ENCODE results near the gene CBY1. TPM values are rescaled to one million over a fixed set of nuclear protein-coding genes. Genes with fewer than 3 reads are reported as not detected.
A peak's percentile ranks its signal among the peaks of the same experiment; 100 is the strongest.

CBY1 gene
- total RNA-seq, 1 donor from 2014 or later, result 18.0 TPM

- peak; percentile 90 for DNase-seq
These were observed 44.6 kb downstream of the CBY1 start, which contains the start of gene JOSD1 for GRCh38 chr22:38700789-38701628. Gene JOSD1, minus strand, starts transcription at chr22:38700943. Its CDS starts 956 bp downstream, at chr22:38699987.

- no peak for DNase-seq
These were observed 48.3 kb downstream of the CBY1 start for GRCh38 chr22:38704654-38705234.

- DNase-seq, result peak; percentile 100
These were observed 49.0 kb downstream of the CBY1 start, which contains the start of gene GTPBP1 for GRCh38 chr22:38705235-38706100. Gene GTPBP1, plus strand, starts transcription at chr22:38705944. Its CDS starts 12 bp downstream, at chr22:38705956.

GRCh38 chr22:38706101-38706900, 49.9 kb downstream of the CBY1 start:
- no peak for DNase-seq

- no peak for DNase-seq
These were observed 50.4 kb downstream of the CBY1 start for GRCh38 chr22:38706901-38707195.

GRCh38 chr22:38707346-38707745, 50.9 kb downstream of the CBY1 start:
- DNase-seq, result no peak

GRCh38 chr22:38707984-38708383, 51.5 kb downstream of the CBY1 start:
- no peak for DNase-seq

- DNase-seq, result no peak
These were observed 52.9 kb downstream of the CBY1 start for GRCh38 chr22:38709306-38709705.

GRCh38 chr22:38710351-38710750, 53.9 kb downstream of the CBY1 start:
- DNase-seq, result no peak

GRCh38 chr22:38710866-38711265, 54.4 kb downstream of the CBY1 start:
- DNase-seq, result no peak

- DNase-seq, result no peak
These were observed 56.2 kb downstream of the CBY1 start for GRCh38 chr22:38712486-38713207.

- no peak for DNase-seq
These were observed 57.5 kb downstream of the CBY1 start for GRCh38 chr22:38713921-38714320.

- DNase-seq, result no peak
These were observed 58.8 kb downstream of the CBY1 start for GRCh38 chr22:38715176-38715764.

- no peak for DNase-seq
These were observed 59.4 kb downstream of the CBY1 start for GRCh38 chr22:38715852-38716251.

- DNase-seq, result no peak
These were observed 59.8 kb downstream of the CBY1 start for GRCh38 chr22:38716271-38716670.

- no peak for DNase-seq
These were observed 60.4 kb downstream of the CBY1 start for GRCh38 chr22:38716826-38717225.

GRCh38 chr22:38717244-38717643, 60.8 kb downstream of the CBY1 start:
- no peak for DNase-seq

GRCh38 chr22:38718414-38718813, 62.0 kb downstream of the CBY1 start:
- DNase-seq, result no peak

- DNase-seq, result no peak
These were observed 62.8 kb downstream of the CBY1 start for GRCh38 chr22:38719196-38719595.

- DNase-seq, result no peak
These were observed 63.9 kb downstream of the CBY1 start for GRCh38 chr22:38720350-38720749.

GRCh38 chr22:38721551-38721950, 65.1 kb downstream of the CBY1 start:
- no peak for DNase-seq

Data from skin of body (tissue), 2 donors.